Stimulated activated naive CD4-positive, alpha-beta T cell treated with Interleukin-2 at 50 U/mL for 16 hours (primary cell): ENCODE data around the gene VPS50.
"Not testable (repeated sequence)": the region's sequence is repeated elsewhere in the genome, so short reads cannot be mapped to it uniquely, and the experiment has no call there.

ENCODE experiments used
- DNase-seq: peaks from one replicate; lab custom pipeline; 2025; lab: John Stamatoyannopoulos, UW

The VPS50 gene

GRCh38 chr7:93331706-93332105, 99.5 kb downstream of the VPS50 start:
- DNase-seq = no peak

GRCh38 chr7:93332172-93332571, 100.0 kb downstream of the VPS50 start:
- no peak for DNase-seq

GRCh38 chr7:93337052-93337451, 104.9 kb downstream of the VPS50 start:
- no peak for DNase-seq

GRCh38 chr7:93342178-93342577, 110.0 kb downstream of the VPS50 start:
- not testable (repeated sequence) for DNase-seq

- DNase-seq = no peak
Measured at GRCh38 chr7:93350338-93350737, 118.2 kb downstream of the VPS50 start.

- DNase-seq = no peak
Measured at GRCh38 chr7:93352881-93353280, 120.7 kb downstream of the VPS50 start.

GRCh38 chr7:93354815-93355214, 122.6 kb downstream of the VPS50 start:
- no peak for DNase-seq

- no peak for DNase-seq
Measured at GRCh38 chr7:93359520-93360198, 127.5 kb downstream of the VPS50 start.

- no peak for DNase-seq
Measured at GRCh38 chr7:93361853-93362252, 129.7 kb downstream of the VPS50 start.

GRCh38 chr7:93364806-93365205, 132.6 kb downstream of the VPS50 start:
- DNase-seq = no peak

- DNase-seq = no peak
Measured at GRCh38 chr7:93365341-93365740, 133.2 kb downstream of the VPS50 start.

GRCh38 chr7:93366816-93367215, 134.7 kb downstream of the VPS50 start:
- DNase-seq = no peak

GRCh38 chr7:93367254-93367653, 135.1 kb downstream of the VPS50 start:
- DNase-seq = no peak

- DNase-seq = not testable (repeated sequence)
Measured at GRCh38 chr7:93370937-93371336, 138.8 kb downstream of the VPS50 start.

- DNase-seq = no peak
Measured at GRCh38 chr7:93373537-93373936, 141.4 kb downstream of the VPS50 start.

- DNase-seq = no peak
Measured at GRCh38 chr7:93374345-93374940, 142.3 kb downstream of the VPS50 start.

- DNase-seq = no peak
Measured at GRCh38 chr7:93375603-93376002, 143.4 kb downstream of the VPS50 start.

GRCh38 chr7:93378131-93378760, 146.1 kb downstream of the VPS50 start:
- no peak for DNase-seq

GRCh38 chr7:93382362-93382761, 150.2 kb downstream of the VPS50 start:
- no peak for DNase-seq

GRCh38 chr7:93390660-93391059, 158.5 kb downstream of the VPS50 start:
- DNase-seq = no peak

- no peak for DNase-seq
Measured at GRCh38 chr7:93392984-93393383, 160.8 kb downstream of the VPS50 start.

GRCh38 chr7:93399642-93400041, 167.5 kb downstream of the VPS50 start:
- no peak for DNase-seq

- no peak for DNase-seq
Measured at GRCh38 chr7:93402944-93403343, 170.8 kb downstream of the VPS50 start.

GRCh38 chr7:93407239-93407638, 175.1 kb downstream of the VPS50 start:
- DNase-seq = no peak
